Measurements from ENCODE around the gene TMEM238L.

TMEM238L gene

DNA sequence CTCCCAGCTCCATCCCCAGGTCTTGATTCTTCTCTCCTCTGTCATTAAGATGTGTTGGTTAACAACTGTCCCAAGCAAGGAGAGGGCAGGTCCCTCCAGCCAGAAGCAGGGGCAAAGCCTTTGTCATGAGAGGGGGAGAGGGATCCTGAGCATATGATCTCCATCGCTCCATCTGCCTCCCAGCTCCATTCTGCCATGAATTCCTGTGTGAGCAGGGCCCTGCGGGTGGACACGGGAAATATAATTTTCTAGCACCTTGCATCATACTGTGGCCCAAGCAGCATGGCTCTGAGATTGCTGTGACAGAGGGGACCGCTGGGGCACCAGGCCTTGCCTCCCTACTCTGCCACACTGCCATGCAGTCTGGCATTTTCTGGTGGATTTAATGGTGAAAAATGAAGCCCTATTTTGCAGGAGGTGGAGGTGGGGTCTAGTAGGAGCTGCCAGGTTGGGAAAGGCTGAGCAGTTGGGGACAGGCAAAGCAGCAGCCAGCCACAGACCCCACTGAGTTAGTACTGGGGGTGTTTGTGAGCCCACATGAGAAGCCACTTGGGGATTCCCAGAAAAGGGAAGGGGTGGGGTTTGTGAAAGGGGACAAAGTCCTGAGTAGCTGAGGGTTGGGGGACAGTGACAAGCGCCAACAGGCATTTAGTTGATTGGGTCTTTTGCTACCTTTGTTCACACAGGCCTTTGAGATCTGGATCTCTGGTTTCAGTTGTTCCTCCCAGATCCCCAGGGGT, 16.4 kb downstream of the TMEM238L start:
- Histone ChIP-seq H3K9ac (ENCODE audit: low read depth, low read length) (no peak overlapping the region), H3K4me1 (ENCODE audit: control insufficient read depth, insufficient read depth, low read length) (no peaks in the 10 kb centered on the region), H3K36me3 (ENCODE audit: insufficient read depth, low read length) (no peaks in the 10 kb centered on the region), H3K4me3 (ENCODE audit: low read length) (no peak overlapping the region), H3K27me3 (ENCODE audit: control insufficient read depth, insufficient read depth, low read length) (no peaks in the 10 kb centered on the region), H3K9me3 (replicated peaks; ENCODE audit: low read length) (no peaks in the 10 kb centered on the region), H3K4me2 (ENCODE audit: low read length) (no peak overlapping the region)

DNA sequence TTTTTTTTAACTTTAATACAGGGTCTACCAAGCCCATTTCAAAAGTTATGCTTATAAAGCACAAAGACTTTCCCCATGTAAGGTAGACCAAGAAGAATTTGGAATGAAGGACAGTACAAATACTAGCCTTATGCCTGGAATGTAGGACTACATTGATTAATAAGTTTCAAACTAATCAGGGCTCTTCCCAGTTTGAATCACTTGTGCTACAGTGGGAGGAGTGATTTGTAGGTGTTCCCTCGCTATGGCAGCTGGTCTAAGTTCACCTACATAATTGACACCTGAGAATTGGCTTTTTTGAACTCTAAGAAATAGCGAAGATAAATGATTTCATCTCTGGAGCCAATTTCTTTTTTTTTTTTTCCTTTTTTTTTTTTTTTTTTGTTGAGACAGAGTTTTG, 18.6 kb downstream of the TMEM238L start:
- Histone ChIP-seq H3K36me3 (ENCODE audit: insufficient read depth, low read length) (no peaks in the 10 kb centered on the region), H3K9me3 (replicated peaks; ENCODE audit: low read length) (no peaks in the 10 kb centered on the region), H3K4me3 (ENCODE audit: low read length) (no peak overlapping the region), H3K4me2 (ENCODE audit: low read length) (no peak overlapping the region), H3K27me3 (ENCODE audit: control insufficient read depth, insufficient read depth, low read length) (no peaks in the 10 kb centered on the region), H3K4me1 (ENCODE audit: control insufficient read depth, insufficient read depth, low read length) (no peaks in the 10 kb centered on the region), H3K9ac (ENCODE audit: low read depth, low read length) (no peak overlapping the region)

DNA sequence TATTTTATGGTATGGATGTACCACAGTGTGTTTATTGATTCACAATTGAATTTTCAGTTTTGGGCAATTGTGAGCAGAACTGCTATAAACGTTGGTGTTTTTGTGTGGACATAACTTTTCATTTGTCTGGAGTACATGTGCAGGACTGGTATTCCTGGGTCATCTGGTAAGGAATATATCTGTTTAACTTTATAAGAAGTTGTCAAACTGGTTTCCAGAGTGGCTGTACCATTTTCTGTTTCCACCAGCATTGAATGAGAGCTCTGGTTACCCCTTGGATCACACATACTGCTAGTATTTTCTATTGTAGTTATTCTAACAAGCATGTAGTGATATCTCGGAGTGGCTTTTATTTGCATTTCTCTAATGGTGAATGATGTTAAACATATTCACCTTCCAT, 24.3 kb downstream of the TMEM238L start:
- no peaks in the 10 kb centered on the region for H3K9me3 ChIP-seq (replicated peaks; ENCODE audit: low read length)
- H3K36me3 ChIP-seq (ENCODE audit: insufficient read depth, low read length): no peaks in the 10 kb centered on the region
- H3K4me1 ChIP-seq (ENCODE audit: control insufficient read depth, insufficient read depth, low read length): no peaks in the 10 kb centered on the region
- H3K9ac ChIP-seq (ENCODE audit: low read depth, low read length): no peak overlapping the region
- no peak overlapping the region for H3K4me2 ChIP-seq (ENCODE audit: low read length)
- H3K27me3 ChIP-seq (ENCODE audit: control insufficient read depth, insufficient read depth, low read length): no peaks in the 10 kb centered on the region
- no peak overlapping the region for H3K4me3 ChIP-seq (ENCODE audit: low read length)

DNA sequence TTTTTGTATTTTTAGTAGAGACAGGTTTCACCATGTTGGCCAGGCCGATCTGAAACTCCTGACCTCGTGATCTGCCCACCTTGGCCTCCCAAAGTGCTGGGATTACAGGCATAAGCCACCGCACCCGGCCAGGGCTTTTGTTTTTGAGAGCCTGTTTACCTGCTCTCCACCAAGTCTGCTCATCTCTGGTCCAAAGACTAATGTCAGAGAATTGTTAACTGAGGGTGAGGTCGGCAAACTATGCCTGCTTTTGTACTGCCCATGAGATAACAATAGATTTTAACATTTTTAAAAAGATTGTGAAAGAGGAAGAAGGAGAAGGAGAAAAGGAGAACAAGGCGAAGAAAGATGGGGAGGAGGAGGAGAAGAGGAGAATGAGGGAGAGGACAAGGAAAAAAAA, 26.0 kb downstream of the TMEM238L start:
- Histone ChIP-seq H3K4me2 (ENCODE audit: low read length) (no peak overlapping the region), H3K36me3 (ENCODE audit: insufficient read depth, low read length) (no peaks in the 10 kb centered on the region), H3K4me1 (ENCODE audit: control insufficient read depth, insufficient read depth, low read length) (no peaks in the 10 kb centered on the region), H3K4me3 (ENCODE audit: low read length) (no peak overlapping the region), H3K9me3 (replicated peaks; ENCODE audit: low read length) (no peaks in the 10 kb centered on the region), H3K9ac (ENCODE audit: low read depth, low read length) (no peak overlapping the region), H3K27me3 (ENCODE audit: control insufficient read depth, insufficient read depth, low read length) (no peaks in the 10 kb centered on the region)

- Histone ChIP-seq H3K36me3 (ENCODE audit: insufficient read depth, low read length) (no peaks in the 10 kb centered on the region), H3K4me3 (ENCODE audit: low read length) (no peak overlapping the region), H3K4me1 (ENCODE audit: control insufficient read depth, insufficient read depth, low read length) (no peaks in the 10 kb centered on the region), H3K9me3 (replicated peaks; ENCODE audit: low read length) (no peaks in the 10 kb centered on the region), H3K9ac (ENCODE audit: low read depth, low read length) (no peak overlapping the region), H3K4me2 (ENCODE audit: low read length) (no peak overlapping the region), H3K27me3 (ENCODE audit: control insufficient read depth, insufficient read depth, low read length) (no peaks in the 10 kb centered on the region)
Measured at GRCh38 chr17:10777131-10777807, 26.6 kb downstream of the TMEM238L start.

DNA sequence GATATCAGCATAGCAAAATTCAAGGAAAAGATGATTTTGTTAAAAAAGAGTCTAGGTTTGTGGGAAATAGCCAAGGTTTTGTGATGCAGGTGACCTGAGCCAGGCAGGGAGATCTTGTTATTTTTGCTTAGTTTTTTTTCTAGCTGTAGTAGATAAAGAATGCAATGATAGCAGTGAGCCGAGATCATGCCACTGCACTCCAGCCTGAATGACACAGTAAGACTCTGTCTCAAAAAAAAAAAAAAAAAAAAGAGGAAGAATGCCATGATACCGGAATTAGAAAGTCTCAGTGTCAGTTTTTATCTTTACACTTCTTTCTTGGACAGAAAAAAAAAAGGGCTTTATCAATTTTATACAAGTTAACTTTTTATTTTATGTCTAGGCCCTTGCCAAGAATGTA, 27.5 kb downstream of the TMEM238L start:
- H3K4me1 ChIP-seq (ENCODE audit: control insufficient read depth, insufficient read depth, low read length): no peaks in the 10 kb centered on the region
- peaks cover 5% of the 10 kb centered on the region for H3K9me3 ChIP-seq (replicated peaks; ENCODE audit: low read length)
- no peaks in the 10 kb centered on the region for H3K27me3 ChIP-seq (ENCODE audit: control insufficient read depth, insufficient read depth, low read length)
- H3K36me3 ChIP-seq (ENCODE audit: insufficient read depth, low read length): no peaks in the 10 kb centered on the region
- H3K4me2 ChIP-seq (ENCODE audit: low read length): no peak overlapping the region
- H3K4me3 ChIP-seq (ENCODE audit: low read length): no peak overlapping the region
- H3K9ac ChIP-seq (ENCODE audit: low read depth, low read length): no peak overlapping the region

GRCh38 chr17:10775740-10776356, 28.1 kb downstream of the TMEM238L start:
- H3K9ac ChIP-seq (ENCODE audit: low read depth, low read length): no peak overlapping the region
- peaks cover 5% of the 10 kb centered on the region for H3K9me3 ChIP-seq (replicated peaks; ENCODE audit: low read length)
- H3K4me1 ChIP-seq (ENCODE audit: control insufficient read depth, insufficient read depth, low read length): no peaks in the 10 kb centered on the region
- H3K4me2 ChIP-seq (ENCODE audit: low read length): no peak overlapping the region
- H3K4me3 ChIP-seq (ENCODE audit: low read length): no peak overlapping the region
- H3K27me3 ChIP-seq (ENCODE audit: control insufficient read depth, insufficient read depth, low read length): no peaks in the 10 kb centered on the region
- H3K36me3 ChIP-seq (ENCODE audit: insufficient read depth, low read length): no peaks in the 10 kb centered on the region

- Histone ChIP-seq H3K4me1 (ENCODE audit: control insufficient read depth, insufficient read depth, low read length) (no peaks in the 10 kb centered on the region), H3K9me3 (replicated peaks; ENCODE audit: low read length) (peaks cover 5% of the 10 kb centered on the region), H3K27me3 (ENCODE audit: control insufficient read depth, insufficient read depth, low read length) (no peaks in the 10 kb centered on the region), H3K4me3 (ENCODE audit: low read length) (no peak overlapping the region), H3K9ac (ENCODE audit: low read depth, low read length) (no peak overlapping the region), H3K4me2 (ENCODE audit: low read length) (no peak overlapping the region), H3K36me3 (ENCODE audit: insufficient read depth, low read length) (no peaks in the 10 kb centered on the region)
Measured at GRCh38 chr17:10775058-10775457, 28.8 kb downstream of the TMEM238L start.

DNA sequence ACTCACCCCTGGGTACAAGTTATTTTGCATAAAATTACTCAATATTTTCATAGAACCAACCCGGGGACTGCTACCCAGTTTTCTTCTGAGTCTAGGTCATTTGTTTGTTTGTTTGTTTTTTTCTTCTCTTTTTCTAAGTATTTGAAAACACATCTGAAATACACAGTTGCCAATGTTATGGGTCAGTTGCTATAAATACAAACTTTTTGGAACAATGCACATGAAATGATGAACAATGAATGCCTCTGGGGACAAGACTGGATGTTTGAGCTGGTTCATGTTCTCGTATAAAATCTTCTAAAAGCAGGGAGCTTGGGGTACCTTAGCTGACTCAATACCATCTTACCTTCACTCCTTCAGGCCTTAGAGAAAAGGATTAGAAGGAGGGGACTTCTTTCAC, 30.5 kb downstream of the TMEM238L start:
- no peaks in the 10 kb centered on the region for H3K4me1 ChIP-seq (ENCODE audit: control insufficient read depth, insufficient read depth, low read length)
- no peaks in the 10 kb centered on the region for H3K27me3 ChIP-seq (ENCODE audit: control insufficient read depth, insufficient read depth, low read length)
- H3K9ac ChIP-seq (ENCODE audit: low read depth, low read length): no peak overlapping the region
- H3K9me3 ChIP-seq (replicated peaks; ENCODE audit: low read length): peaks cover 5% of the 10 kb centered on the region
- no peaks in the 10 kb centered on the region for H3K36me3 ChIP-seq (ENCODE audit: insufficient read depth, low read length)
- no peak overlapping the region for H3K4me2 ChIP-seq (ENCODE audit: low read length)
- H3K4me3 ChIP-seq (ENCODE audit: low read length): no peak overlapping the region

DNA sequence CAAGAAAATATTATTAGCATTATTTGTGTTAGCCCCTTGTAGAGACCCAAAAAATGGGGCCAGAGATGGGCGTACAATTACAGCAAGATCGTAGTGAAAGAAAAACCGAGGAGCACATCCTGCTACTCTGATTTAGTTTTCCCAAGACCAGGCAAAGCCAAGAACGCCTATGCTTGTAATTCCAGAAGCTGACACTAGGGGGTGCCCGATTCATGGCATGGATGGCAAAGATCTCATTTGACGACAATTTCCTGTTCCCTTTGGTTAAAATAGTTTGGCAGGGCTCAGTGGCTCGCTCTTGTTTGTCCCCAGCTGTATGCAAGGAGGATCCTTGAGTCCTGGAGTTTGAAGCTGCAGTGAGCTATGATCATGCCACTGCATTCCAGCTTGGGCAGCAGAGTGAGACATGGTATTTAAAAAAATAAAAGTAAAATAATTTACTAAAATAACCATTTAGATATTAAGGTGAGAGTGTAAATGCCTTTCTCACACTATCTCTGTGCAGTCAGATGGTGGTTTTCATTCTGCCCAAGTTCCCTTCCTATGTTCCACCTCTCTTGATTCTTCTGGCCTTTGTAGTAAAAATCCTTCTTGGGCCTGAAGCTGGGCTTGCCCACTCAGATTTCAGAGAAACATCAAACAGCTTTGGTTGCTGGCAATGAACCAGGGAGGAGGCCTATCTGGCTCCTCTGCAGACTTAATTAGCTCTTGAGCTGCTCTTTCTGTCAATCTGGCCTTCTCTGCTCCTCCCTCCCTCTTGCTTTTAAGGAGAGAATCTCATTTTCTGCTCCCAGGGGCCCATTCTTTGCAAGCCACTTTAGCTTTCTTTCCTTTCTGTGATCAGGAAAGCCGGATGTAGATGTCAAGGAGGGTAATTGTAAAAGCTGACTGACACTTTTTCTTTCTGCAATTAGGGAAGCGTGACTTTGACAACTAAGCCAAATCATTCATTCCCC, 31.2 kb downstream of the TMEM238L start:
- Histone ChIP-seq H3K36me3 (ENCODE audit: insufficient read depth, low read length) (no peaks in the 10 kb centered on the region), H3K9ac (ENCODE audit: low read depth, low read length) (no peak overlapping the region), H3K4me3 (ENCODE audit: low read length) (no peak overlapping the region), H3K9me3 (replicated peaks; ENCODE audit: low read length) (peaks cover 5% of the 10 kb centered on the region), H3K4me2 (ENCODE audit: low read length) (no peak overlapping the region), H3K4me1 (ENCODE audit: control insufficient read depth, insufficient read depth, low read length) (no peaks in the 10 kb centered on the region), H3K27me3 (ENCODE audit: control insufficient read depth, insufficient read depth, low read length) (no peaks in the 10 kb centered on the region)

DNA sequence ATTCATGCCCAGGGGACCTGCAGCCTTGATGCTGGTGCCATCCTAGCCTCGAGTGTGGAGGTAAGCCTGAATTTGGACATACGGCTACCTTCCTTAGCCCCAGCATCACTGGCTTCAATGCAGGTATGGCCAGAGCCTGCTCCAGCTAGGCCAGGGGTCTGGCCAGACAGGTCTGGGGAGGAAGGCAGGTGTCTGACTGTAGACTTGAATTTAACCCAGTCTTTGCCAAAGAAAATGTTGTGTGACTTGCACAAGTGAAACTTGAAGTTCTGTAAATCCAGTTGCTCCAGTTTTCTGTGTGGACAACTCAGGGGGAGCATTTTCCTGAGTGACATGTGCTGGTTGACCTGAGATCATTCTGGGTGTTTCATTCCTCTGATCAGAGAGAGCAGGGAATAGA, 32.8 kb downstream of the TMEM238L start:
- H3K9ac ChIP-seq (ENCODE audit: low read depth, low read length): no peak overlapping the region
- H3K4me3 ChIP-seq (ENCODE audit: low read length): no peak overlapping the region
- peaks cover 5% of the 10 kb centered on the region for H3K9me3 ChIP-seq (replicated peaks; ENCODE audit: low read length)
- H3K4me1 ChIP-seq (ENCODE audit: control insufficient read depth, insufficient read depth, low read length): no peaks in the 10 kb centered on the region
- H3K36me3 ChIP-seq (ENCODE audit: insufficient read depth, low read length): no peaks in the 10 kb centered on the region
- H3K4me2 ChIP-seq (ENCODE audit: low read length): no peak overlapping the region
- H3K27me3 ChIP-seq (ENCODE audit: control insufficient read depth, insufficient read depth, low read length): no peaks in the 10 kb centered on the region

All from skeletal muscle satellite cell (primary cell).